Activated CD8-positive, alpha-beta memory T cell treated with anti-CD3 and anti-CD28 coated beads, Interleukin-2, amount 10 ng/mL, durations not matched to agents 7 days and 5 days (primary cell): Measurements from ENCODE around the gene GET4. TPM values are rescaled to one million over a fixed set of nuclear protein-coding genes. Genes with fewer than 3 reads are reported as not detected.

Source experiments
- ATAC-seq: fragments of 150-1000 bp; cut with Tn5 transposase; one replicate; pipeline ENCODE4 v1.10.0; 2021; ENCODE audit warnings: moderate library complexity
- CTCF ChIA-PET: fragments of 350-600 bp; sonication (Branson Sonifier 250); formaldehyde crosslinking; loops from one replicate; lab custom pipeline; 2021; ENCODE audit warnings: antibody characterized with exemption; lab: Charles Lee
- DNase-seq: peaks from one replicate; pipeline ENCODE4 v3.0.0-alpha.2; 2020
- H3K27ac Mint-ChIP-seq: one replicate; pipeline ENCODE4 v1.8.0; 2021; ENCODE audit warnings: mild to moderate bottlenecking, mixed read lengths
- H3K27me3 Mint-ChIP-seq: one replicate; pipeline ENCODE4 v1.8.0; 2021; ENCODE audit warnings: mixed read lengths
- H3K36me3 Mint-ChIP-seq: one replicate; pipeline ENCODE4 v1.8.0; 2021; ENCODE audit warnings: mild to moderate bottlenecking, mixed read lengths
- H3K4me1 Mint-ChIP-seq: one replicate; pipeline ENCODE4 v1.8.0; 2021; ENCODE audit warnings: mixed read lengths
- H3K4me3 Mint-ChIP-seq: one replicate; pipeline ENCODE4 v1.8.0; 2021; ENCODE audit warnings: mild to moderate bottlenecking, moderate library complexity, mixed read lengths
- H3K9me3 Mint-ChIP-seq: one replicate; pipeline ENCODE4 v1.8.0; 2022; ENCODE audit warnings: low read depth, mixed read lengths
- total RNA-seq, 2 experiments: library from RNA; stranded (reverse); gene quantifications; one replicate each; pipeline ENCODE4 v1.2.3, GENCODE V29; 2021

The GET4 gene
- total RNA-seq, 2 experiments from 2014 or later: 38.0 to 39.2 TPM

DNA sequence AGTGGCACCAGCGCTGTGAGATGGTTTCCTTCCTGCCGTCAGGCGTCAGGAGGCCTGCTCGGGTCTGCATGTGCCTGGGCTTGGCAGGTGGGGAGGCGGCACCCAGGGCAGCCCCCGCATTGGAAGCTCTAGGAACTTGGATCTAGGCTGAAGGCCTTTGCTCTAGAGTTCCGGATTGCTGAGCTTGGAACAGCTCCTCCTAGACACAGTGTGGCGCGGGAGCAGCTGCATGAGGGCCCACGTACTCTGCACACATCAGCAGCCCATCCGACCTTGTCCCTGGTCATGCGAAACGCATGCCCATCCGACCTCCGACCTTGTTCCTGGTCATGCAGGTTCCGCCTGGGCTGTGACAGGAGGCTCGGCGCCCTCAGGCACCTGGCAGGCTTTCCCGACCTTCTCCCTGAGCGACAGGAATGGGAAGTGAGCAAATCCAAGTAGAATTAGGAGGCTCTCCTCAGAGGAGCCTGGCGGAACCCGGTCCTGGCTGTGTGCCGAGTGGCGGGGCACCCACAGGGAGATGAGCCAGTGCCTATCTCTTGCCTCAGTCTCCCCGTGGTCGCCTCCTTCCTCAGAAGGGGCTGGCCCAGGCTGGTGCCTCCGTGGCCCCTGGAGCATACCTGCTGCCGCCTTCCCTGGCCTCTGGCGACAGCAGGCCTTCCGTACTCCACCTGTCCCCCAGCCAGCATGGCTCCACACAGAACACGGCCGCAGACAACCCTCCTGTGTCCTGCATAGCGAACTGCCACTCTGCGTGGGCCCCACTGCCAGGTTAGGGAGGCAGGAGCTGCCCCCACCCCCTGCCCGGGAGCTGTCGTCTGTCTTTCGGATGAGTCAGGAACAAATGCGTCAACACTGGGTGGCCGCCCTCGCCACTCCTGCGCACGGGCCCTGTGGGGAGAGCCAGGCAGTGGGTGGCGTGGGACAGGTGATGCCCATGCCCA, 12.0 kb downstream of the GET4 start:
- Mint-ChIP-seq H3K36me3 (peaks cover 25% of the 10 kb centered on the region), H3K27ac (no peak overlapping the region), H3K9me3 (no peaks in the 10 kb centered on the region), H3K4me1 (peaks cover 2% of the 10 kb centered on the region), H3K27me3 (no peaks in the 10 kb centered on the region), H3K4me3 (no peak overlapping the region)
- no peak for ATAC-seq
- CTCF ChIA-PET: no interaction called here
- no peak for DNase-seq

DNA sequence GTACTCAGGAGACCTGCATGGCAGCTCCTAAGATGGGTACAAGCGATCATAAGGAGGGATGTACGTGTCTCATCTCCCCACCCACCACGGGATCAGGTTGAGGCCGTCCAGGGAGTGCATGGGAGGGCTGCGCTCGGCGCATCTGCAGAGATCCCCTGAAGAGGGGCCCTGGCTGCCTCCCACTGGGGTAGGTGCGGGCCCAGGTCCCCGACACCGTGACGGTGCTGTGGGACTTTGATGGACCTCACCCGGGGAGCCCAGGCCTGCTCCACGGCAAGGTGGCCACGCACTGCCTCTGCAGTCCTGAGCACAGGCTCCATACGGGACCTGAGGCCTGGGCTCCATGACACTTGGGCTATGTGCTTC, 12.7 kb downstream of the GET4 start:
- CTCF ChIA-PET: no interaction called here
- peaks cover 30% of the 10 kb centered on the region for H3K36me3 Mint-ChIP-seq
- DNase-seq (no peak), ATAC-seq (no peak)
- H3K4me3 Mint-ChIP-seq: no peak overlapping the region
- H3K27me3 Mint-ChIP-seq: no peaks in the 10 kb centered on the region
- no peaks in the 10 kb centered on the region for H3K9me3 Mint-ChIP-seq
- H3K4me1 Mint-ChIP-seq: peaks cover 2% of the 10 kb centered on the region
- no peak overlapping the region for H3K27ac Mint-ChIP-seq

DNA sequence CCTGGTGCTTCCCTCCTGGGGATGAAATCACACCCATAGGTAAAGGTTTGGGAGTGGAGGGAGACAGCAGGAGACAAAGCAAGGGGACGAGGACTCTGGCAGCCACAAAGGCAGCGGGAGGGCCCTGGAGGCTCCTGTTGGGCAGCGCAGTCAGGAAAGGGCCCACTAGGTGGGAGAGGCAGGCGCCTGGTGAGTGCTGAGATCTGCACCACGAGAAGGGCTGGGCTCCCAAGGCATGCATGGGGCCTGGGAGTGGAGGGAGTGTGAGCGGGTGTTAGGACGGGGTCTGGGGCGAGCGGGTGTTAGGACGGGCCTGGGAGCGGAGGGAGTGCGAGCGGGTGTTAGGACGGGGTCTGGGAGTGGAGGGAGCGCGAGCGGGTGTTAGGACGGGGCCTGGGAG, 13.0 kb downstream of the GET4 start:
- ATAC-seq: no peak
- Mint-ChIP-seq H3K27ac (no peak overlapping the region), H3K4me3 (no peak overlapping the region), H3K27me3 (no peaks in the 10 kb centered on the region), H3K4me1 (peaks cover 2% of the 10 kb centered on the region), H3K9me3 (no peaks in the 10 kb centered on the region), H3K36me3 (peaks cover 32% of the 10 kb centered on the region)
- DNase-seq: no peak
- CTCF ChIA-PET: no interaction called here

DNA sequence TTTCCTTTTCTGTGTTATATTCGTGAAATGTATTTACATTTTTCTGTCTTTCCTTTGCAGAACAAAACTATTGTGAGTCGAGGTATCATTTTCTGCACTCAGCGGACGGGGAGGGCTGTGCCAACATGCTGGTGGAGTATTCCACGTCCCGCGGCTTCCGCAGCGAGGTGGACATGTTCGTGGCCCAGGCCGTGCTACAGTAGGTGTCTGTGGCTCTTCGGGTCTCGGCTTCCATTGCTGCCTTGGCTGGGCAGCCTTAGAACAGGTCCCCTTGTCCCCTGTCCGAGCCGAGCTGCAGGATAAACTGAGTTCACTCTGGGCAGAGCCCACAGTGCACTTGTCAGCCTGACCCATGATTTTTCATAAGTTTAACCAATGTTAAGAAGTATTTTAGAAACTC, 14.5 kb downstream of the GET4 start:
- no peak overlapping the region for H3K4me3 Mint-ChIP-seq
- DNase-seq (no peak), ATAC-seq (no peak)
- peaks cover 40% of the 10 kb centered on the region for H3K36me3 Mint-ChIP-seq
- H3K9me3 Mint-ChIP-seq: no peaks in the 10 kb centered on the region
- H3K27ac Mint-ChIP-seq: no peak overlapping the region
- CTCF ChIA-PET: no interaction called here
- H3K27me3 Mint-ChIP-seq: no peaks in the 10 kb centered on the region
- no peaks in the 10 kb centered on the region for H3K4me1 Mint-ChIP-seq

DNA sequence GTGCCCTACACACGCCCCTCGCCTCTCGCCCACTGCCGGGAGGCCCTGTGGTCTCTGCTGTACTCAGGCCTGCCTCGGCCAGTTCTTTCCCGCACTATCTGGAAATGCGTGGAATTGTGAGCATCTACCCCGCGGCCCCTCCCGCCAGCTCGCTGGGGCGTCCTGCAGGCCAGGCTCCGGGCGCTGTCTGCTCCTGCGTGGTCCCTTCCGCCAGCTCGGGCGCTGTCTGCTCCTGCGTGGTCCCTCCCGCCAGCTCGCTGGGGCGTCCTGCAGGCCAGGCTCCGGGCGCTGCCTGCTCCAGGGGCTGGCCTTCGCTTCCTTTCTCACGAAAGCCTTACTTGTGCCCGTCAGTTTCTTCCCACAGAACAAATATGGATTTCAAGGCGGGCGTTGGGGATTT, 14.9 kb downstream of the GET4 start:
- H3K9me3 Mint-ChIP-seq: no peaks in the 10 kb centered on the region
- DNase-seq (no peak), ATAC-seq (no peak)
- no peak overlapping the region for H3K4me3 Mint-ChIP-seq
- H3K27ac Mint-ChIP-seq: no peak overlapping the region
- no peaks in the 10 kb centered on the region for H3K4me1 Mint-ChIP-seq
- CTCF ChIA-PET: no interaction called here
- no peaks in the 10 kb centered on the region for H3K27me3 Mint-ChIP-seq
- peaks cover 44% of the 10 kb centered on the region for H3K36me3 Mint-ChIP-seq

DNA sequence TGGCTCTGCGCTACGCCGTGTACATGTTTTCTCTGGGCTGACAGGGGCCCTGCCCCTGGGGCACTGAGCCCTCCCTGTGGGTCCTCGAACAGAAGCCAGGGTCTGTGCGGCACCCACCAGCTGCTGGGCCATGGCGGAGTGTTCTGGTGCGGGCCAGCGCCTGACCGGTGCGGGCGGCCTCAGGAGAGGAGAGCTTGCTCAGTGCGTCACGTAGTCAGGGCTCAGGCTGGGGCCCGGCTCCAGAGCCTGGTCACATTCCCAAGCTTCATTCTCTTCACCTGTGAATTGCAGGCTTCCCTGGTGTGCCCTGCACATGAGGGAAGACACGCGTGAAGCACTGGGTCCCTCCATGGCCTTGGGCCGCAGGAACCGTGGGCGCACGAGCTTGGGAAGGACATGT, 15.5 kb downstream of the GET4 start:
- Mint-ChIP-seq H3K4me3 (no peak overlapping the region), H3K9me3 (no peaks in the 10 kb centered on the region), H3K4me1 (no peaks in the 10 kb centered on the region), H3K36me3 (peaks cover 46% of the 10 kb centered on the region), H3K27me3 (no peaks in the 10 kb centered on the region), H3K27ac (no peak overlapping the region)
- no peak for DNase-seq
- no peak for ATAC-seq
- CTCF ChIA-PET: no interaction called here

DNA sequence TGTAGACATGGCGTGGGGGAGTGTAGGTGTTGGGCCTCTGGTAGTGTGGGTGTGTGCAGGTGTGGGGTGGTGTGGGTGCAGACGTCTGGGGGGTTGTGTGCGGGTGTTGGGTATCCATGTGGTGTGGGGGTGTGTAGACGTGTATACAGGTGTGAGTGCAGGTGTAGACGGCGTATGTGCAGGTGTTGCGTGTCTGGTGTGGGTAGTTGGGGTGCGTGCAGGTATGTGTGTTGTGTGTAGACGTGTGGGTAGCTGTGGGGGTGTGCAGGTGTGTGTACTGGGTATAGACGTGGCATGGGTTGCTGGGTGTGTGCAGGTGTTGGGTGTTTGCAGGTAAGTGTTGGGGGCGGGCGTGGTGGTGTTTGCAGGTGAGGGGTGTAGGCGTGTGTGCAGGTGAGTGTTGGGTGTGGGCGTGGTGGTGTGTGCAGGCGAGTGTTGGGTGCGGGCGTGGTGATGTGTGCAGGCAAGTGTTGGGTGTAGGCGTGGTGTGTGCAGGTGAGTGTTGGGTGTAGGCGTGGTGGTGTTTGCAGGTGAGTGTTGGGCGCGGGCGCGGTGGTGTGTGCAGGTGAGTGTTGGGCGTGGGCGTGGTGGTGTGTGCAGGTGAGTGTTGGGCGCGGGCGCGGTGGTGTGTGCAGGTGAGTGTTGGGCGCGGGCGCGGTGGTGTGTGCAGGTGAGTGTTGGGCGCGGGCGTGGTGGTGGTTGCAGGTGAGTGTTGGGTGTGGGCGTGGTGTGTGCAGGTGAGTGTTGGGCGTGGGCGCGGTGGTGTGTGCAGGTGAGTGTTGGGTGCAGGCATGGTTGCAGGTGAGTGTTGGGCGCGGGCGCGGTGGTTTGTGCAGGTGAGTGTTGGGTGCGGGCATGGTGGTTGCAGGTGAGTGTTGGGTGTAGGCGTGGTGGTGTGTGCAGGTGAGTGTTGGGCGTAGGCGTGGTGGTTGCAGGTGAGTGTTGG, 16.6 kb downstream of the GET4 start:
- H3K4me1 Mint-ChIP-seq: no peaks in the 10 kb centered on the region
- CTCF ChIA-PET: no interaction called here
- H3K9me3 Mint-ChIP-seq: no peaks in the 10 kb centered on the region
- ATAC-seq (no peak), DNase-seq (no peak)
- H3K27me3 Mint-ChIP-seq: no peaks in the 10 kb centered on the region
- H3K36me3 Mint-ChIP-seq: peaks cover 46% of the 10 kb centered on the region
- no peak overlapping the region for H3K4me3 Mint-ChIP-seq
- no peak overlapping the region for H3K27ac Mint-ChIP-seq

DNA sequence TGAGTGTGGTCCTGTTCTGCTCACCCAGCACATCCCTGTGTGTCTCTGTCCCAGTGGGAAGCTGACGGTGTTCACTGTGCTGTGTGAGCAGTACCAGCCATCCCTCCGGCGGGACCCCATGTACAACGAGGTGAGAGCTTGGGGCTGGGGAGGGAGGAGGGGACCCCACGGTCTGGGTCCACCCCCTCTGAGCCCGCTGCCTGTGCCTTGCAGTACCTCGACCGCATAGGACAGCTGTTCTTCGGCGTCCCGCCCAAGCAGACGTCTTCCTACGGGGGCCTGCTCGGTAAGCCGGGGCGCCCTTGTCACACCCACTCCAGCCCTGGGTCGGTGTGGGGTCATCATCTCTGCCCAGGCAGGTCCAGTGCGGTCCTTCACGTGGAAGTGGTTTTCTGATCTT, 17.3 kb downstream of the GET4 start:
- CTCF ChIA-PET: no interaction called here
- H3K4me1 Mint-ChIP-seq: no peaks in the 10 kb centered on the region
- no peak overlapping the region for H3K4me3 Mint-ChIP-seq
- H3K9me3 Mint-ChIP-seq: no peaks in the 10 kb centered on the region
- H3K27me3 Mint-ChIP-seq: no peaks in the 10 kb centered on the region
- no peak for ATAC-seq
- H3K27ac Mint-ChIP-seq: no peak overlapping the region
- H3K36me3 Mint-ChIP-seq: peaks cover 45% of the 10 kb centered on the region
- no peak for DNase-seq

DNA sequence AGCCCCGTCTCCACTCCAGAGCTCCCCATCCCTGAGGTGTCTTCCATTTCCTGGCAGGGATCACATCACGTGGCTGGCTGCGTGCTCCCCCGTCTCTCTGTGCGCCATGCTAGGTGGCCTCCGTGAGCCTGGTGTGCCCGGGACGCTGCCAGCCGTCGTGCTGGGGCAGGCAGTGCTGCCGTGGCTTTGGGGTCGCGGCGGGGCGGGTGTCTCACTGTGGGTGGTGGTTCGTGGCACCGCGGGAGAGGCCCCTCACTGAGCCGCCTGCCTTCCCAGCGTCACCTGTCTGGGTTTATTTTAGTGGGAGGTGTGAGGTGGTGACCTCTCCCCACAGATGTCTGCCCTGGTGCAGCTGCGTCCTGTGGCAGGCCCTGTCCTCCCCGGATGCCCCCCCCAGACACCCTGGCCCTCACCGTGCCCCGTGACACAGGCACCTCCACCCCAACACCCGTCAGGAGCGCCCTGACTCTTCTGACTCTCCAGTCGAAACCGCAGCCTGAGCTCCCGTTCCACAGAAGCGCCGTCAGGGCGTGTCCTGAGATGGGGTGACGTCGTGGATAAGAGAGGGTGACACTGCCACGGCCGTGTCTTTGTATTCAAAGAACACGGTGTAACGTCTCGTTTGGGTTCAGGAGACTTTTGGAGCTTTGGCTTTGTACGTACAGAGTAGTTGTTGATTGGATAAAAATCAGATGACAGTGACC, 18.0 kb downstream of the GET4 start:
- peaks cover 42% of the 10 kb centered on the region for H3K36me3 Mint-ChIP-seq
- no peak for ATAC-seq

DNA sequence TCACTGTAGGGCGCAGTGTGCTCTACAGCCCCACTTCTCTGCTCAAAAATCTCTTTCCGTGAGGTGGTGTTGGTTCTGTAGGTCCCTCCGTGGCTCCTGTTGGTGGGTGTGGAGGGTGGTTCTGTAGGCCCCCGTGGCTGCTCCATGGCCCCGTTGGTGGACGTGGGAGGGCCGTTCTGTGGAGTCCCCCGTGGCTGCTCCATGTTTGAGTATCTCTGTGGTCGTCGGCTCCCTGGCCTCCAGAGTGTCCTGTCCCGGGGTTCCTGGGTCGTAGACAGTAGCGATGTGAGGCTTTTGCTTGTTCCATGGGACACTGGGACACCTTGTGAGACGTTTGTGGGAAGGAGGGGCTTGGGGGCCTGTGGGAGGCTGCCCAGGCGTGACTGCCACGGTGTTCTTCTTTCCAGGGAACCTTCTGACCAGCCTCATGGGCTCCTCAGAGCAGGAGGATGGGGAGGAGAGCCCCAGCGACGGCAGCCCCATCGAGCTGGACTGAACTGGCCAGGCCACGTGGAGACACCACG, 18.6 kb downstream of the GET4 start:
- DNase-seq: no peak
- Mint-ChIP-seq H3K27ac (no peak overlapping the region), H3K36me3 (peaks cover 42% of the 10 kb centered on the region), H3K9me3 (no peaks in the 10 kb centered on the region), H3K4me1 (no peaks in the 10 kb centered on the region), H3K4me3 (no peak overlapping the region), H3K27me3 (no peaks in the 10 kb centered on the region)
- CTCF ChIA-PET: no interaction called here
- no peak for ATAC-seq

More for the DNA sequence above, 18.0 kb downstream of the GET4 start:
- Mint-ChIP-seq H3K4me3 (no peak overlapping the region), H3K9me3 (no peaks in the 10 kb centered on the region), H3K4me1 (no peaks in the 10 kb centered on the region), H3K27ac (no peak overlapping the region), H3K27me3 (no peaks in the 10 kb centered on the region)
- no peak for DNase-seq
- CTCF ChIA-PET: no interaction called here

DNA sequence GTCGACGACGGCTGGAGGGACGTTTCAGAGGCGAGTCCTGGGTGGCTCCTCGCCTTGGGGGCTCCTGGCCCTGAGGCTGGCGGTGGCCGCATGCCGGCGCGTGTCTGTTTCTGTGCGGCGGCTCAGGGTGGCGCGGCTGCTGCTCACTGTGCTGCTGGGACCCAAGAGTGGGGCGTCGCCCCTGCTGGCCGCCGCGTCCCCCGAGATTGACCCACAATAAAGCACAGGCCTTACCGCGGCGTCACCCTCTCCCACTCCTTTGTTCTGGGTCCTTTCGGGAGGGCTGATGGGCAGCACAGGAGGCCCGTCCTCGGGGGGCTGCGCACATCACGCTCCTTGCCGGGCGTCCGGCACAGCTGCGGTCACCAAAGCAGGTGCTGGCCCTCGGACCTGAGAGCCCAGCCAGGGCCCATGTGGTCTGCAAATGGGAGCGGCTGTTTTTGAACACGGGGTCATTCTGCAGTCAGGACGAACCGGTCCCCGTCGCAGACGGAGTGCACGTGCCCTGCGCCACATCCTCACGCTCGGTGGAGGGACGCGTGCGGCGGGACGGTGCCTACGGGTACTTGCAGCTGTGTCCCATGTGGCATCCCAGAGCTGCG, 19.2 kb downstream of the GET4 start:
- H3K4me1 Mint-ChIP-seq: no peaks in the 10 kb centered on the region
- ATAC-seq (no peak), DNase-seq (no peak)
- H3K4me3 Mint-ChIP-seq: no peak overlapping the region
- CTCF ChIA-PET: no interaction called here
- H3K27me3 Mint-ChIP-seq: no peaks in the 10 kb centered on the region
- no peak overlapping the region for H3K27ac Mint-ChIP-seq
- no peaks in the 10 kb centered on the region for H3K9me3 Mint-ChIP-seq
- H3K36me3 Mint-ChIP-seq: peaks cover 39% of the 10 kb centered on the region

DNA sequence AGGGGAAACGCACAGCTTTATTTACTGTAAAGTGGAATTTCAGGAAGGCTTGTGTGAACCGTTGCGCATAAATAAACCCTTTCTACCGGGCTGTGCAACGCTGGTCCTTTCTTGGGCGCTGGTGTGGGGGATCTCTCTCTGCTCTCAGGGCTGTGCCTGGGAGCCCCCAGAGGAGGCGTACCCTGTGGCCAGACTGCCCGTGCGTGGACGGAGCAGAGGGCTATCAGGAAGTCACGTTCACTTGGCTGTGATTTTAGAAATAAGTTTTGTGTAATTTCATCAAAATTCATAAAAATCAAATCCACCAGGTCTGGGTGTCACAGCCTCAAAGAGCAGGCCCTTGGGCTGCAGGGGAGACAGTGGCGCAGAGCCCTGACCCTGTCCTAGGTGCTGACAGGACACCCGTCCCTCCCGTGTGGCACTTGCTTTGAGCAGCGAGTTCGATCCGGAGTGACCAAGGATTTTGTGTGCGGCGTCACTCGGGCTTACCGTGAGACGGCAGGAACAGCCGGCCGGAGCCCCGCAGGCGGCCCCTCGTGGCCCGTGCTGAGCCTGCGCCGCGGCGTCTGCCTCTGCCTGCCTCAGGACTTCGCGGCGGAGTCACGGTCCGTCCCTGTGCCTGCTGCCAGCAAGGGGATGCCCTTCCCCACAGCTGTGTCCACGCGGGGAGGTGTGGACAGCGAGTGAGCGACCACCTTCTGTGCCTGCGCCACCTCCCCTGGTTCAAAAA, 20.2 kb downstream of the GET4 start:
- Mint-ChIP-seq H3K27ac (no peak overlapping the region), H3K4me1 (no peaks in the 10 kb centered on the region), H3K4me3 (no peak overlapping the region), H3K27me3 (no peaks in the 10 kb centered on the region), H3K36me3 (peaks cover 33% of the 10 kb centered on the region), H3K9me3 (no peaks in the 10 kb centered on the region)
- ATAC-seq (no peak), DNase-seq (no peak)
- CTCF ChIA-PET: no interaction called here
